AG04449 (cell line): ENCODE data around the gene ADAMTSL4.

ENCODE experiments used
- CTCF ChIA-PET: fragments of 350-600 bp; formaldehyde crosslinking; extraction: SDS; loops from one replicate; lab custom pipeline; 2021; ENCODE audit warnings: antibody characterized with exemption; lab: Yijun Ruan, JAX
- POLR2A ChIA-PET: fragments of 400-600, 350-600 bp; formaldehyde crosslinking; extraction: SDS; loops from one replicate; lab custom pipeline; 2020; ENCODE audit warnings: antibody characterized with exemption, inconsistent platforms; lab: Yijun Ruan, JAX
- DNase-seq: peaks from one replicate; pipeline ENCODE4 v3.0.0-alpha.2; 2010; ENCODE audit warnings: low read depth, low spot score
- H3K4me3 ChIP-seq: 2 replicates; pipeline ENCODE4 v1.5.1; 2011; ENCODE audit warnings: low read depth, mild to moderate bottlenecking, control low read depth, low read length
- TF ChIP-seq, protein P1 (sequence below): IDR thresholded peaks from one replicate; pipeline ENCODE4 v1.5.1; 2011; ENCODE audit warnings: mild to moderate bottlenecking, moderate library complexity, low read length, control low read depth, inconsistent platforms; ENCODE audit not compliant: insufficient read depth; ENCODE audit errors: missing control alignments

Gene ADAMTSL4

DNA sequence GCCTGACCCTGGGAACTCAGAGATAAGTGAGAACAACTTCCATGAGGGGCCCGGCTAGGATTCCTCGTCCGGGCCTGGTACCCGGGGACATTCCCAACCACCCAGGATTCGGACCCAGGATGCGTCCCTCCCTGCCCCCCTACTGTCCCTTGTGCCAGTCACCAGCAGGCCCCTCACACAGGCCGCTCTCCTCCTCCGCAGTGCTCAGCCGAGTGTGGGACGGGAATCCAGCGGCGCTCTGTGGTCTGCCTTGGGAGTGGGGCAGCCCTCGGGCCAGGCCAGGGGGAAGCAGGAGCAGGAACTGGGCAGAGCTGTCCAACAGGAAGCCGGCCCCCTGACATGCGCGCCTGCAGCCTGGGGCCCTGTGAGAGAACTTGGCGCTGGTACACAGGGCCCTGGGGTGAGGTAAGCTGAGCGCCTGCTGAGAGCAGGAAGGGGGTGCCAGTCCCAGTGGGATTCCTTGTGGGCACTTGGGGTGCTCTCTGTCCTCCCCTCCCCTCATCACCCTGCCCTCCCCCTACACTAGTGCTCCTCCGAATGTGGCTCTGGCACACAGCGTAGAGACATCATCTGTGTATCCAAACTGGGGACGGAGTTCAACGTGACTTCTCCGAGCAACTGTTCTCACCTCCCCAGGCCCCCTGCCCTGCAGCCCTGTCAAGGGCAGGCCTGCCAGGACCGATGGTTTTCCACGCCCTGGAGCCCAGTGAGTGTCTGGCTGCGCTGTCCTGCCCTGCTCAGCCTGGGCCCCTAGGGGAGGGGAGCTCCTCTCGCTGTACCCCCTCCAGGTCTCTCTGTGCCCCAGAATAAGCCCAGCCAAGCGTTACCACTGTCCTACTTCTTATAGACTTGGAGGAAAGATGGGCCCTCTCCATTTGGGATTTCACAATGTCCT, 9.8 kb downstream of the ADAMTSL4 start:
- TF ChIP-seq, protein P1, sequence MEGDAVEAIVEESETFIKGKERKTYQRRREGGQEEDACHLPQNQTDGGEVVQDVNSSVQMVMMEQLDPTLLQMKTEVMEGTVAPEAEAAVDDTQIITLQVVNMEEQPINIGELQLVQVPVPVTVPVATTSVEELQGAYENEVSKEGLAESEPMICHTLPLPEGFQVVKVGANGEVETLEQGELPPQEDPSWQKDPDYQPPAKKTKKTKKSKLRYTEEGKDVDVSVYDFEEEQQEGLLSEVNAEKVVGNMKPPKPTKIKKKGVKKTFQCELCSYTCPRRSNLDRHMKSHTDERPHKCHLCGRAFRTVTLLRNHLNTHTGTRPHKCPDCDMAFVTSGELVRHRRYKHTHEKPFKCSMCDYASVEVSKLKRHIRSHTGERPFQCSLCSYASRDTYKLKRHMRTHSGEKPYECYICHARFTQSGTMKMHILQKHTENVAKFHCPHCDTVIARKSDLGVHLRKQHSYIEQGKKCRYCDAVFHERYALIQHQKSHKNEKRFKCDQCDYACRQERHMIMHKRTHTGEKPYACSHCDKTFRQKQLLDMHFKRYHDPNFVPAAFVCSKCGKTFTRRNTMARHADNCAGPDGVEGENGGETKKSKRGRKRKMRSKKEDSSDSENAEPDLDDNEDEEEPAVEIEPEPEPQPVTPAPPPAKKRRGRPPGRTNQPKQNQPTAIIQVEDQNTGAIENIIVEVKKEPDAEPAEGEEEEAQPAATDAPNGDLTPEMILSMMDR, result no peak
- no peak overlapping the region for H3K4me3 ChIP-seq
- no peak for DNase-seq
- ChIA-PET CTCF (interaction anchor here (0.7 to 19.4 kb wide), 28 partner anchors 9 to 448 kb away, joined by 3 to 315 read pairs (median 8); partner anchors contain the start of genes ADAMTSL4, CTSK, ECM1 and ENSA), POLR2A (interaction anchor here (0.6 to 7.2 kb wide), 4 partner anchors 9 to 70 kb away, joined by 3 to 135 read pairs (median 3); partner anchors contain the start of genes ENSA and MCL1)

DNA sequence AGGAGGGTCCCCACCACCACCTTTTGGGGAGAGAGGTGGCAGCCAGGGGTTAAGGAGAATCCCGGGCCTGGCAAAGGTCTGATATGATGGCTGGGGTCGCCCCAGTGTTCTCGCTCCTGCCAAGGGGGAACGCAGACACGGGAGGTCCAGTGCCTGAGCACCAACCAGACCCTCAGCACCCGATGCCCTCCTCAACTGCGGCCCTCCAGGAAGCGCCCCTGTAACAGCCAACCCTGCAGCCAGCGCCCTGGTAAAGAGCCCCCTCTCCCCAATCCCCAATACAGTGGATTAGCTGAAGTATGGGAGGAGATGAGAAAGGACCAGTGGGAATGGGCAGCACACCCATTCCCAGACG, 10.4 kb downstream of the ADAMTSL4 start:
- CTCF ChIA-PET, result interaction anchor here (0.7 to 19.4 kb wide), 28 partner anchors 10 to 447 kb away, joined by 3 to 315 read pairs (median 8); partner anchors contain the start of genes ADAMTSL4, CTSK, ECM1 and ENSA

DNA sequence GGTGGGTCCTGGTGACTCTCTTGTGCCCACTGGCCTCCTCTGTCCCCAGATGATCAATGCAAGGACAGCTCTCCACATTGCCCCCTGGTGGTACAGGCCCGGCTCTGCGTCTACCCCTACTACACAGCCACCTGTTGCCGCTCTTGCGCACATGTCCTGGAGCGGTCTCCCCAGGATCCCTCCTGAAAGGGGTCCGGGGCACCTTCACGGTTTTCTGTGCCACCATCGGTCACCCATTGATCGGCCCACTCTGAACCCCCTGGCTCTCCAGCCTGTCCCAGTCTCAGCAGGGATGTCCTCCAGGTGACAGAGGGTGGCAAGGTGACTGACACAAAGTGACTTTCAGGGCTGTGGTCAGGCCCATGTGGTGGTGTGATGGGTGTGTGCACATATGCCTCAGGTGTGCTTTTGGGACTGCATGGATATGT, 10.8 kb downstream of the ADAMTSL4 start:
- ChIA-PET POLR2A (interaction anchor here (0.6 to 7.2 kb wide), 5 partner anchors 8 to 69 kb away, joined by 3 to 135 read pairs (median 3); partner anchors contain the start of genes ENSA and MCL1), CTCF (interaction anchor here (0.7 to 19.4 kb wide), 49 partner anchors 10 to 488 kb away, joined by 3 to 315 read pairs (median 5); partner anchors contain the start of genes ADAMTSL4, C1orf56, CTSK and ECM1)
- TF ChIP-seq, protein P1, result peak; percentile 95
- no peak for DNase-seq
- H3K4me3 ChIP-seq, result no peak overlapping the region

More for the DNA sequence above, 10.4 kb downstream of the ADAMTSL4 start:
- TF ChIP-seq, protein P1, result no peak
- POLR2A ChIA-PET, result interaction anchor here (0.6 to 7.2 kb wide), 4 partner anchors 9 to 70 kb away, joined by 3 to 135 read pairs (median 3); partner anchors contain the start of genes ENSA and MCL1
- DNase-seq, result no peak
- H3K4me3 ChIP-seq, result no peak overlapping the region

DNA sequence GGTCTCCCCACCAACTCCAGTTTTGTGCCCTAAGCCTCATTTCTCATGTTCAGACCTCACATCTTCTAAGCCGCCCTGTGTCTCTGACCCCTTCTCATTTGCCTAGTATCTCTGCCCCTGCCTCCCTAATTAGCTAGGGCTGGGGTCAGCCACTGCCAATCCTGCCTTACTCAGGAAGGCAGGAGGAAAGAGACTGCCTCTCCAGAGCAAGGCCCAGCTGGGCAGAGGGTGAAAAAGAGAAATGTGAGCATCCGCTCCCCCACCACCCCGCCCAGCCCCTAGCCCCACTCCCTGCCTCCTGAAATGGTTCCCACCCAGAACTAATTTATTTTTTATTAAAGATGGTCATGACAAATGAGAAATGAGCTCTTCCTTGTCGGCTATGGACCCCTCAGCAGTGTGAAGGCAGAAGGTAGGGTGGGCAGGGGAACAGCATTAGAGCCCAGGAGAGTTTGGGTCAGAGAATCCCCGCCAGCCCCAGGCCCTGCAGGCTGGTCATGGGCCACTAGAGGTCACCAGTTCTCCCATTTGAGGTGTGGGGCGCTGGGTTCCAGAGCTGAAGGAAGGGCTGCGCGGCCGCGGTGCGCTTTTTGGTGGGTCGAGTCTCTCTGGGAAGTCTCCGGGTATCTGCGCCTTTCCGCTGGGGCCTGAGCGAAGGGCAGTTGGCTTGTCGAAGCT, 11.5 kb downstream of the ADAMTSL4 start:
- TF ChIP-seq, protein P1, result peak; percentile 92
- CTCF ChIA-PET, result interaction anchor here (0.6 to 19.4 kb wide), 75 partner anchors 10 to 487 kb away, joined by 3 to 315 read pairs (median 4); partner anchors contain the start of genes ADAMTSL4, C1orf56, CTSK and CTSS
- peak overlapping the region; percentile 64 for H3K4me3 ChIP-seq
- POLR2A ChIA-PET, result interaction anchor here (0.5 to 7.2 kb wide), 6 partner anchors 9 to 483 kb away, joined by 3 to 135 read pairs (median 6); partner anchors contain the start of gene MCL1
- no peak for DNase-seq

DNA sequence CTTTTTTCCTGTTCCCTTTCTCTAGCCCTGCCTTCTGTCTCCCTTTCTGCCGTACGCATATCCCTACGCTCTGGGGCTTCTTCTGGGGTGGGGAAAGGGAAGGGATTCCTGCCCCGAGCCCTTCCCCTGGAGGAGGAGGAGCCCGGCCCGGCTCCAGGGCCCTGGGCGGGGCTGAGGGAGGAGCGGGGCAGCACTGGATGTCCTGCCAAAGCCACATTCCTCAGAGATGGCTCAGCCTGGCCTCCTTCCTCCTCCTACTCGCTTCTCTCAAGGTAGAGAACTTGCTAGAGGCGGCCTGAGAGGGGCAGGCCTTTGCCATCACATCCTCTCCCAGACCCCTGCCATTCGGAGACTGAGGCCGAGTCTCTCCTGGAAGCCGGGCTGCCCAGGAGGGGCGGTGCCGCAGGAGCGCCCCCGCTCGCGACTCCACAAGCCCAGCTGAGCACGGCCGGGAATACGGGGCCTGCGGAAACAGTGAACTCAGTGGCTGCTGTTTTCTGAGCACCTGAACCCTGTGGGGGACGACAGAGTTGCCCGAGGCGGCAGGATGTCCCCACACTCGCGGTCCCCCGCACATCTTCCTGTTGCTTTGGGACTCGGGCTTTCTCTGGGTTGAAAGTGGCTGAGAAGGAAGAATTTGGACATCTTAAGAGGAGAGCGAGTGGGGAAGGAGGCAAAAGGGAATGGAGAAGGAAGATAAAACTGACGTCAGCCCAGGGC, 12.2 kb downstream of the ADAMTSL4 start:
- peak; percentile 96 for DNase-seq
- TF ChIP-seq, protein P1, result peak; percentile 31
- H3K4me3 ChIP-seq, result peak overlapping the region; percentile 64
- CTCF ChIA-PET, result interaction anchor here (0.7 to 19.4 kb wide), 63 partner anchors 9 to 486 kb away, joined by 3 to 315 read pairs (median 4); partner anchors contain the start of genes ADAMTSL4, C1orf56, CTSK and CTSS
- POLR2A ChIA-PET, result interaction anchor here (0.5 to 7.2 kb wide), 9 partner anchors 8 to 482 kb away, joined by 3 to 135 read pairs (median 3); partner anchors contain the start of gene MCL1
